LNCAP (cell line): Measurements from ENCODE around the gene THAP3.

Source experiments
- CTCF ChIP-seq: fragments of 450-650 bp; IDR thresholded peaks from 2 replicates; pipeline ENCODE4 v1.5.1; 2017; ENCODE audit warnings: mild to moderate bottlenecking

THAP3 gene

GRCh38 chr1:6624710-6625583 is at the start of gene THAP3:
THAP3 (plus strand) TSS chr1:6624868; CDS start chr1:6625219, 351 bp downstream.
- TF ChIP-seq CTCF: no peak

- no peak for TF ChIP-seq CTCF
Observed at GRCh38 chr1:6577831-6578525, 46.7 kb upstream of the THAP3 start.

- no peak for TF ChIP-seq CTCF
Observed at GRCh38 chr1:6578624-6579373, 45.9 kb upstream of the THAP3 start.

- no peak for TF ChIP-seq CTCF
Observed at GRCh38 chr1:6579374-6580118, 45.1 kb upstream of the THAP3 start, which contains the start of gene ZBTB48. ZBTB48 (plus strand) TSS chr1:6579994; CDS start chr1:6580610, 616 bp downstream.

GRCh38 chr1:6580119-6580592 is 44.5 kb upstream of the THAP3 start:
- TF ChIP-seq CTCF: no peak

- TF ChIP-seq CTCF: no peak
Observed at GRCh38 chr1:6580593-6581409, 43.9 kb upstream of the THAP3 start.
